ENCODE data around the gene VPS33A.

DNA sequence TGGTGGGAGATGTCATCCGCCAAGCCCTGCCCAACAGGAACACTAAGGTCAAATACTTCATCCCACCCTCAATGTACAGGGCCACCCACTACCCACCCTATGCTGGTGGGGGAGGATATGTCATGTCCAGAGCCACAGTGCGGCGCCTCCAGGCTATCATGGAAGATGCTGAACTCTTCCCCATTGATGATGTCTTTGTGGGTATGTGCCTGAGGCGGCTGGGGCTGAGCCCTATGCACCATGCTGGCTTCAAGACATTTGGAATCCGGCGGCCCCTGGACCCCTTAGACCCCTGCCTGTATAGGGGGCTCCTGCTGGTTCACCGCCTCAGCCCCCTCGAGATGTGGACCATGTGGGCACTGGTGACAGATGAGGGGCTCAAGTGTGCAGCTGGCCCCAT lies 59.3 kb downstream of the VPS33A start:
- TF ChIP-seq, protein P1, sequence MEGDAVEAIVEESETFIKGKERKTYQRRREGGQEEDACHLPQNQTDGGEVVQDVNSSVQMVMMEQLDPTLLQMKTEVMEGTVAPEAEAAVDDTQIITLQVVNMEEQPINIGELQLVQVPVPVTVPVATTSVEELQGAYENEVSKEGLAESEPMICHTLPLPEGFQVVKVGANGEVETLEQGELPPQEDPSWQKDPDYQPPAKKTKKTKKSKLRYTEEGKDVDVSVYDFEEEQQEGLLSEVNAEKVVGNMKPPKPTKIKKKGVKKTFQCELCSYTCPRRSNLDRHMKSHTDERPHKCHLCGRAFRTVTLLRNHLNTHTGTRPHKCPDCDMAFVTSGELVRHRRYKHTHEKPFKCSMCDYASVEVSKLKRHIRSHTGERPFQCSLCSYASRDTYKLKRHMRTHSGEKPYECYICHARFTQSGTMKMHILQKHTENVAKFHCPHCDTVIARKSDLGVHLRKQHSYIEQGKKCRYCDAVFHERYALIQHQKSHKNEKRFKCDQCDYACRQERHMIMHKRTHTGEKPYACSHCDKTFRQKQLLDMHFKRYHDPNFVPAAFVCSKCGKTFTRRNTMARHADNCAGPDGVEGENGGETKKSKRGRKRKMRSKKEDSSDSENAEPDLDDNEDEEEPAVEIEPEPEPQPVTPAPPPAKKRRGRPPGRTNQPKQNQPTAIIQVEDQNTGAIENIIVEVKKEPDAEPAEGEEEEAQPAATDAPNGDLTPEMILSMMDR (conservative IDR thresholded peaks at IDR 0.05; ENCODE audit: low read depth in 2 of 2): no peak
- TF ChIP-seq EZH2phosphoT487 (IDR thresholded peaks at IDR 0.05; ENCODE audit: unreplicated experiment) (no peak), POLR2AphosphoS5 (IDR thresholded peaks at IDR 0.05; ENCODE audit: low read depth) (no peak), ZNF114 (CRISPR knock-in tag; IDR thresholded peaks at IDR 0.05) (no peak)

Data from GM23338 (cell line).